K562 (cell line): ENCODE measurements around the gene FKBP9. TPM values are rescaled to one million over a fixed set of nuclear protein-coding genes. Genes with fewer than 3 reads are reported as not detected.

Experiments
- FOXA3 ChIP-seq, 2 experiments: fragments of 450-650 bp in 1 of 2; sonication (generic) in 1 of 2; formaldehyde crosslinking; IDR thresholded peaks in 1 of 2; conservative IDR thresholded peaks in 1 of 2; 2 replicates each; pipeline versions ENCODE4 v1.4.0 to v1.8.0; 2020 to 2022; ENCODE audit warnings: mild to moderate bottlenecking in 2 of 2, missing genetic modification reagents in 1 of 2
- NCOA2 ChIP-seq, 2 experiments: fragments of 450-650 bp; IDR thresholded peaks; 2 replicates each; pipeline ENCODE4 v1.6.1; 2018; ENCODE audit warnings: mild to moderate bottlenecking in 2 of 2, moderate library complexity in 1 of 2; ENCODE audit not compliant: partially characterized antibody in 2 of 2
- NR4A1 ChIP-seq, 2 experiments: fragments of 250-450 bp in 1 of 2; fragments of 450-650 bp in 1 of 2; sonication (Bioruptor Pico) in 1 of 2; IDR thresholded peaks; 2 replicates each; pipeline versions ENCODE4 v1.4.0 to v1.6.1; 2016 to 2020; ENCODE audit warnings: mild to moderate bottlenecking in 2 of 2, missing compliant biosample characterization in 1 of 2, missing genetic modification characterization in 1 of 2, moderate library complexity in 1 of 2
- POLR2G ChIP-seq: fragments of 200-400 bp; formaldehyde crosslinking; IDR thresholded peaks from 2 replicates; pipeline ENCODE4 v1.6.1; 2017; ENCODE audit warnings: low read depth, mild to moderate bottlenecking, antibody characterized with exemption, low read length, moderate library complexity
- PURB ChIP-seq: sonication (generic); formaldehyde crosslinking; IDR thresholded peaks from 2 replicates; pipeline ENCODE4 v1.9.0; 2021; ENCODE audit warnings: low read depth, mild to moderate bottlenecking, missing genetic modification reagents
- U2AF1 ChIP-seq: fragments of 200-400 bp; formaldehyde crosslinking; optimal IDR thresholded peaks from 2 replicates; pipeline ENCODE3; 2017; ENCODE audit warnings: mild to moderate bottlenecking, low read depth, low read length, moderate library complexity
- ZNF589 ChIP-seq: fragments of 200-800 bp; sonication (Bioruptor generic); IDR thresholded peaks from 2 replicates; pipeline ENCODE4 v1.6.1; 2016; ENCODE audit warnings: low read depth, missing genetic modification characterization, missing compliant biosample characterization
- ZNF778 ChIP-seq: fragments of 450-650 bp; formaldehyde crosslinking; IDR thresholded peaks from 2 replicates; pipeline ENCODE4 v1.4.0; 2020; ENCODE audit warnings: mild to moderate bottlenecking, moderate library complexity
- polyA plus RNA-seq, 8 experiments: library from polyadenylated mRNA; depleted of rRNA in 4 of 8; stranded (reverse) in 5 of 8; unstranded in 3 of 8; fragments of >200 nt; fragmentation: Nextera tagmentation in 2 of 8; fragmentation: Illumina TruSeq in 1 of 8; extraction: Ambion mirVana in 2 of 8; extraction: Trizol in 1 of 8; gene quantifications; 2 replicates each; pipeline versions ENCODE4 v1.2.1 to v1.2.3, GENCODE V29; 2011 to 2014; ENCODE audit warnings: inconsistent platforms in 1 of 8, missing spikeins in 1 of 8
- total RNA-seq, 7 experiments: library from RNA; depleted of rRNA in 6 of 7; stranded (reverse); fragments of >200 nt in 6 of 7; fragmentation: Illumina TruSeq in 2 of 7; extraction: Trizol in 2 of 7; gene quantifications; 2 replicates each; pipeline versions ENCODE4 v1.2.1 to v1.2.3, GENCODE V29; 2011 to 2021; ENCODE audit warnings: low replicate concordance in 1 of 7
- TF ChIP-seq, protein P1 (sequence below): fragments of 250-450 bp; sonication (Bioruptor Pico); IDR thresholded peaks from 2 replicates; pipeline ENCODE4 v1.4.0; 2020; ENCODE audit warnings: mild to moderate bottlenecking, moderate library complexity
- TF ChIP-seq, protein P2 (sequence below): fragments of 250-450 bp; sonication (Bioruptor Pico); IDR thresholded peaks from 2 replicates; pipeline ENCODE4 v1.5.1; 2021; ENCODE audit warnings: mild to moderate bottlenecking
- TF ChIP-seq, protein P3 (sequence below): fragments of 450-650 bp; IDR thresholded peaks from 2 replicates; pipeline ENCODE4 v1.6.1; 2017; ENCODE audit warnings: mild to moderate bottlenecking, moderate library complexity
- TF ChIP-seq, protein P4 (sequence below): IDR thresholded peaks from 2 replicates; pipeline ENCODE4 v1.6.1; 2014; ENCODE audit warnings: antibody characterized with exemption

The FKBP9 gene
- total and polyA plus RNA-seq, 9 of the 15 experiments (the other 6 are each of a cell fraction or from before 2014, with no cell fraction given) = 5.9 to 23.7 (median 15.8) TPM

DNA sequence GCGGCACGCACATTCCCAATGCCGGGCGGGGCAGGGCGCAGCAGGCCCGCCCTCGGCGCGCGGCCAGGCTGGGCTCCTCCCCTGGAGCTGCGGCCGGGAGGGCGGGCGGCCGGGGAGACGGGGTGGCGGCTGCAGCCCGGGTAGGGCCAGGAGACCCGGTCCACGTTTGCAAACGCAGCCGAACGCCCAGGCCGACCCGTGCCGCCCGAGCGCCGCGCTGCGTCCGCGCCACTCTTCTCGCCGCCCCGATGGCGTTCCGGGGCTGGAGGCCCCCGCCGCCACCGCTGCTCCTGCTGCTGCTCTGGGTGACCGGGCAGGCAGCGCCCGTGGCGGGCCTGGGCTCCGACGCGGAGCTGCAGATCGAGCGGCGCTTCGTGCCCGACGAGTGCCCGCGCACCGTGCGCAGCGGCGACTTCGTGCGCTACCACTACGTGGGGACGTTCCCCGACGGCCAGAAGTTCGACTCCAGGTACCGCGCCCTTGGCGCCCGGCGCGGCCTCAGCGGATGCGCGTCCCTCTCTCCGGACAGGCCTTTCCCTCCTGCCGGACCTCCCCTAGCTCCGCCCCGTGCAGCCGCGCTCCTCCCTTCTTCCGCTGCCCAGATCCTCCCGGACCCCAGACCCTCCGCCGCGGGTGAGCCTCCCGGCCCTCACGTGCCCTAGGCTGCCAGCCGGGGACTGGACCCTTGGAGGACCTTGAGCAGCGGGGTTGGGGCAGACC lies at the start of gene FKBP9 (continued):
- no peak for TF ChIP-seq NCOA2 (IDR thresholded peaks at IDR 0.05; ENCODE audit: partially characterized antibody in 2 of 2)
- peak; percentile 86 for TF ChIP-seq U2AF1
- TF ChIP-seq, protein P1, sequence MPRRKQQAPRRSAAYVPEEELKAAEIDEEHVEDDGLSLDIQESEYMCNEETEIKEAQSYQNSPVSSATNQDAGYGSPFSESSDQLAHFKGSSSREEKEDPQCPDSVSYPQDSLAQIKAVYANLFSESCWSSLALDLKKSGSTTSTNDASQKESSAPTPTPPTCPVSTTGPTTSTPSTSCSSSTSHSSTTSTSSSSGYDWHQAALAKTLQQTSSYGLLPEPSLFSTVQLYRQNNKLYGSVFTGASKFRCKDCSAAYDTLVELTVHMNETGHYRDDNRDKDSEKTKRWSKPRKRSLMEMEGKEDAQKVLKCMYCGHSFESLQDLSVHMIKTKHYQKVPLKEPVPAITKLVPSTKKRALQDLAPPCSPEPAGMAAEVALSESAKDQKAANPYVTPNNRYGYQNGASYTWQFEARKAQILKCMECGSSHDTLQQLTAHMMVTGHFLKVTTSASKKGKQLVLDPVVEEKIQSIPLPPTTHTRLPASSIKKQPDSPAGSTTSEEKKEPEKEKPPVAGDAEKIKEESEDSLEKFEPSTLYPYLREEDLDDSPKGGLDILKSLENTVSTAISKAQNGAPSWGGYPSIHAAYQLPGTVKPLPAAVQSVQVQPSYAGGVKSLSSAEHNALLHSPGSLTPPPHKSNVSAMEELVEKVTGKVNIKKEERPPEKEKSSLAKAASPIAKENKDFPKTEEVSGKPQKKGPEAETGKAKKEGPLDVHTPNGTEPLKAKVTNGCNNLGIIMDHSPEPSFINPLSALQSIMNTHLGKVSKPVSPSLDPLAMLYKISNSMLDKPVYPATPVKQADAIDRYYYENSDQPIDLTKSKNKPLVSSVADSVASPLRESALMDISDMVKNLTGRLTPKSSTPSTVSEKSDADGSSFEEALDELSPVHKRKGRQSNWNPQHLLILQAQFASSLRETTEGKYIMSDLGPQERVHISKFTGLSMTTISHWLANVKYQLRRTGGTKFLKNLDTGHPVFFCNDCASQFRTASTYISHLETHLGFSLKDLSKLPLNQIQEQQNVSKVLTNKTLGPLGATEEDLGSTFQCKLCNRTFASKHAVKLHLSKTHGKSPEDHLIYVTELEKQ (CRISPR knock-in tag) = no peak
- no peak for TF ChIP-seq PURB
- TF ChIP-seq ZNF778 (CRISPR knock-in tag) = no peak
- TF ChIP-seq POLR2G = peak; percentile 88
- TF ChIP-seq, protein P2, sequence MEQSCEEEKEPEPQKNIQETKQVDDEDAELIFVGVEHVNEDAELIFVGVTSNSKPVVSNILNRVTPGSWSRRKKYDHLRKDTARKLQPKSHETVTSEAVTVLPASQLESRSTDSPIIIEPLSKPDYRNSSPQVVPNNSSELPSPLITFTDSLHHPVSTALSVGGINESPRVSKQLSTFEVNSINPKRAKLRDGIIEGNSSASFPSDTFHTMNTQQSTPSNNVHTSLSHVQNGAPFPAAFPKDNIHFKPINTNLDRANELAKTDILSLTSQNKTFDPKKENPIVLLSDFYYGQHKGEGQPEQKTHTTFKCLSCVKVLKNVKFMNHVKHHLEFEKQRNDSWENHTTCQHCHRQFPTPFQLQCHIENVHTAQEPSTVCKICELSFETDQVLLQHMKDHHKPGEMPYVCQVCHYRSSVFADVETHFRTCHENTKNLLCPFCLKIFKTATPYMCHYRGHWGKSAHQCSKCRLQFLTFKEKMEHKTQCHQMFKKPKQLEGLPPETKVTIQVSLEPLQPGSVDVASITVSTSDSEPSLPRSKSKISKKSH (CRISPR knock-in tag) = no peak
- TF ChIP-seq, protein P3, sequence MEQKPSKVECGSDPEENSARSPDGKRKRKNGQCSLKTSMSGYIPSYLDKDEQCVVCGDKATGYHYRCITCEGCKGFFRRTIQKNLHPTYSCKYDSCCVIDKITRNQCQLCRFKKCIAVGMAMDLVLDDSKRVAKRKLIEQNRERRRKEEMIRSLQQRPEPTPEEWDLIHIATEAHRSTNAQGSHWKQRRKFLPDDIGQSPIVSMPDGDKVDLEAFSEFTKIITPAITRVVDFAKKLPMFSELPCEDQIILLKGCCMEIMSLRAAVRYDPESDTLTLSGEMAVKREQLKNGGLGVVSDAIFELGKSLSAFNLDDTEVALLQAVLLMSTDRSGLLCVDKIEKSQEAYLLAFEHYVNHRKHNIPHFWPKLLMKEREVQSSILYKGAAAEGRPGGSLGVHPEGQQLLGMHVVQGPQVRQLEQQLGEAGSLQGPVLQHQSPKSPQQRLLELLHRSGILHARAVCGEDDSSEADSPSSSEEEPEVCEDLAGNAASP = no peak
- no peak for TF ChIP-seq ZNF589 (CRISPR knock-in tag)
- TF ChIP-seq, protein P4, sequence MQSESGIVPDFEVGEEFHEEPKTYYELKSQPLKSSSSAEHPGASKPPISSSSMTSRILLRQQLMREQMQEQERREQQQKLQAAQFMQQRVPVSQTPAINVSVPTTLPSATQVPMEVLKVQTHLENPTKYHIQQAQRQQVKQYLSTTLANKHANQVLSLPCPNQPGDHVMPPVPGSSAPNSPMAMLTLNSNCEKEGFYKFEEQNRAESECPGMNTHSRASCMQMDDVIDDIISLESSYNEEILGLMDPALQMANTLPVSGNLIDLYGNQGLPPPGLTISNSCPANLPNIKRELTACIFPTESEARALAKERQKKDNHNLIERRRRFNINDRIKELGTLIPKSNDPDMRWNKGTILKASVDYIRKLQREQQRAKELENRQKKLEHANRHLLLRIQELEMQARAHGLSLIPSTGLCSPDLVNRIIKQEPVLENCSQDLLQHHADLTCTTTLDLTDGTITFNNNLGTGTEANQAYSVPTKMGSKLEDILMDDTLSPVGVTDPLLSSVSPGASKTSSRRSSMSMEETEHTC = 0 out of 2 replicates have a peak, but pooled peaks have one; percentile 17
- no peak for TF ChIP-seq NR4A1 (CRISPR knock-in tag; IDR thresholded peaks at IDR 0.05)
- 0 out of 2 replicates have a peak, but pooled peaks have one; percentile 54 for TF ChIP-seq NR4A1 (tag; IDR thresholded peaks at IDR 0.05)
- no peak for TF ChIP-seq FOXA3 (CRISPR knock-in tag; conservative IDR thresholded peaks at IDR 0.05 in 1 of 2, IDR thresholded peaks at IDR 0.05 in 1 of 2)
